IPS-NIHi7 (cell line): ENCODE measurements around the gene AJAP1.

Experiments
- DNase-seq: peaks from one replicate; pipeline ENCODE4 v3.0.0; 2012; ENCODE audit warnings: mixed read lengths; ENCODE audit errors: extremely low spot score

Gene AJAP1

DNA sequence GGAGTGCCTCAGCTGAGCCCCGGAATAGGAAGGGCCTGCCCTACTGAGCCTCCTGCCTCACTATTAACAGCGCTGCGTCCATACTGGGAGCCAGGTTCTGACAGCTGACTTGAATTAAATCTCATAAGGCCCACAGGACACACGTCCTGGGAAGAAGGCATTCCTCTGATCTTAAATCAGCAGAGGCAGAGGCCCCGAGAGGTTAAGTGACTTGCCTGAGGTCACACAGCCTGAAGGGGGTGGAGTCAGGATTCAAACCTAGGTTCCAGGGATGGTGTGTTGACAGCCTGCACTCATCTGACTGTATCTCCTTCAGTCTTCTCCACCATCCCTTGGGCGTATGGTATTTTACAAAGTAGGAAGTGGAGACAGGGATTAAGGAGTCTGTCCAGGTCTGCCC, 79.8 kb downstream of the AJAP1 start:
- no peak for DNase-seq

GRCh38 chr1:4734791-4735190, 80.4 kb downstream of the AJAP1 start:
- DNase-seq = no peak

DNA sequence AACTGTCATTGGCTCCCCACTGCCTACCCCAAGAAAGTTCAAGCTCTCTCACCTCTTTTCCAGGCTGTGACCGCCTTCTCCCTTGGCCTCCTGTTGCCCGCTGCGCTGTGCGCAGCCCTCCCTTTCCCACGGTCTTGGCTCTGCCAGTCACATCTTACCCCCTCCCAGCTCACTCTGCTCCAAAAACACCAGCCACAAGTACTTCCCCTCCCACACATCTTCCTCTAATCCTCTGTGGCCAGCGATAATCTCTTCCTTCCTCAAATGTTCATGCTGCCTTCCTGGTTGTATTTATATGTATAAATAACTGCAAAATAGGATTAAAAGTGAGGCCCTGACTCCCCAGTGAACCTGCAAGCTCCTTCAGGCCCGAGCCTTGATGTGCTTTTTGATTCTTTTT, 81.8 kb downstream of the AJAP1 start:
- no peak for DNase-seq

DNA sequence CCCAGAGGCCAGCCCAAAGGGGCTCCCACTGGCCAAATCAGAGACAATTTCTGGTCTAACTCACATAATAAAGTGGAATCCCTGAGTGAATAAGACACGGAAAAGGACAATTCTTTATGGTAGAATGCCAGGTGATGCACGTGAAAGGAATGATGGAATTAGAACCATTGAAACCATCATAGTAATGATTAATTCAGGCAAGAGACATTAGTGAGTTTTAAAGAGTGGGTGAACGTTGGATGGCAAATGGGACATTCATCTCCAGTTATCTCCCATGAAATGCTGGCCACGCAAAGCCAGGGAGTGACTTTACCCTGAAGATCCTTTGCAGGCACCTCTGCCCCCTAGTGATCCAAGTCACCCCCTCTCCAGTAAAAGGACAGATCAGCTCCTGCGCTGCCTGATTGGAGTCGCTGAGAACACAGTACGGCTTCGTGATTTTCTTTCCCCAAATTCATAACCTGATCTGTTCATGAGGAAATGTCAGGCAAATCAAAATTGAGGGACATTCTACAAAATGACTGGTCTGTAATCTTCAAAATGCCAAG, 87.5 kb downstream of the AJAP1 start:
- DNase-seq = peak; percentile 59

DNA sequence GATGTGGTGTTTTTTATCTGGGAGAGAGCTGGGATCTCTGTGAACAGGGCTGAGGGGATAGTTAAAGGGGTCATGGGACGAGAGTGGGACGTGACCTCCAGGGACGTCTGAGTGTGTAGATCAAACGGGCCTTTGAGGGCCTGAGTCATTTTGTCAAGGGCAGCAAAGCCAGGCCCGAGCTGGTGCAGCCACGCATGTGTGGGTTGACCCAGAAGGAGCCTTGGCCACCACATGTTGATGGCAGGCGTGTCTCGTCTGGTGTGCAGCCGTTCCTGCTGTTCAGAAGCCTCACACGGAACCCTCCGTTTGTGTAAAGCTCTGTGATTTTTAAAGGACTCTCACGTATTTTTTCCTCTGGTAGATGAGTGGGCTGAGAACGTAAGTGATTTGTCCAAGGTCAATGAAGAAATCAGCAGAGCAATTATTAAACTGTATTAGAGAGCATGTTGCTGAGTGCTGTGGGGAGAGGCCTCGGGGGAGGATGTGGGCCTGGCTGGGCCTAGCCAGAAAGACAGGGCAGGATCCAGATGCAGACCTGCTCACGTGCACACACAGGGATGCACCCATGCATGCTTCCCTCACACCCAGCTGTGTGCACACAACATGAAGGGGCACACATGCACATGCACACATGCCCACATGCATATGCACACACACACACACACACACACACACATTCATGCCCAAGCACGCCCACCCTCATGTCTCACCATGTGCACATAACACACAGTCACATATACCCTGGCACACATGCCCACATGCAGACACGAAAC, 89.8 kb downstream of the AJAP1 start:
- DNase-seq = no peak

DNA sequence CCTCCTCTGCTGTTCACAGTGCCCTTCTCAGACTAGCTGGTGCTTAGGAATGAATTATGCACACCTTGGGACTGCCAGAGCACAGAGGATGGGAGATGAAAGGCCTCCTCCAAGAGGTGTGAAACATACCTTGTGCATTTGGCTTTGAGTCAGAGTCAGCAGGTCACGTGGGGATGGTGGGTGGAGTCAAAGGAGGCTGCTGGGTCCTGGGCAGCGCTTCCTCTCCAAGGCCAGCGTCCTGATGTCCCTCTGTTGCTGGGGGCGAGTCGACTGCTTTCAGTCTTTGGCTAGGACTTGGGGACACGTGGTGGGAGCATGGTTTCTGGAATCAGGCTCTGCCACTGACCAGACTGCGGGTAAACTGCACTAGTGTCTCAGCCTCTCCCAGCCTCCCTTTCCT, 91.2 kb downstream of the AJAP1 start:
- peak; percentile 55 for DNase-seq

DNA sequence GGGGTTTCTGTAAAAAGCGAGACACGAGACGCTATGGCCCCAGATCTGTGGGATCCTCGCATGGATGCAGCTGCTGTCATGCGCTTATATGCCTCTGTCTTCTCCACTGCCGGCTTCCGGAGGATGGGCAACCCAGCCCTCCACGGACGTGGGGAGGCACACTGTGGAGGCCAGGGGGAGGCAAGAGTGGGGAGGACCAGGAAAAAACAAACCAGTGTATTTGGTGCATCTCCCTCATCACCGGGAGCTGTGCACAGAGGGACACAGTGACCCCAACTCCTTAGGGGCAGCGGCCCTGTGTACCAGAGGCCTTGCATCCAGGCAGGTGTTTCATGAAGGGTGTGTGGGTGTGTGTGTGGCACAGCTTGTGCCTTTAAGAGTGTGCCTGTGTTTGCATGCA, 95.0 kb downstream of the AJAP1 start:
- no peak for DNase-seq

DNA sequence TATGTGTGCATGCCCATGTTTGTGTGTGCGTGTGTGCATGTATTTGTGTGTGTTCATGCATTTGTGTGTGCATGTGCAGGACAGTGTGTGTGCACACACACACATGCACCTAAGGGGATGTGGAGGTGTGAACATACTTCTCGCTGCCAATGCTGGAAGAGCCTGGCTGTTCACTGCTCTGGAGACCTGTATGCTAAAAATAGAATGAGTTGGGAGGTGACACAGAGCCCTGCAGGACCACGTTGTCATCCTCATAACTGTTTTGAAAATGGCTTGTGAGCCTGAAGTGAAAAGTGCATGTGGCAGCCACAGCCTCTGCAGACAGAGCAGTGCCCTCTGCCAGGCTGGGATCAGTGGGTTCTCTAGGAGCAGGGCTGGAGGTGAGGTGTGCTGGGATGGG, 95.8 kb downstream of the AJAP1 start:
- no peak for DNase-seq

- no peak for DNase-seq
Measured at GRCh38 chr1:4752059-4752458, 97.7 kb downstream of the AJAP1 start.

GRCh38 chr1:4754816-4755215, 100.4 kb downstream of the AJAP1 start:
- DNase-seq = peak; percentile 39

DNA sequence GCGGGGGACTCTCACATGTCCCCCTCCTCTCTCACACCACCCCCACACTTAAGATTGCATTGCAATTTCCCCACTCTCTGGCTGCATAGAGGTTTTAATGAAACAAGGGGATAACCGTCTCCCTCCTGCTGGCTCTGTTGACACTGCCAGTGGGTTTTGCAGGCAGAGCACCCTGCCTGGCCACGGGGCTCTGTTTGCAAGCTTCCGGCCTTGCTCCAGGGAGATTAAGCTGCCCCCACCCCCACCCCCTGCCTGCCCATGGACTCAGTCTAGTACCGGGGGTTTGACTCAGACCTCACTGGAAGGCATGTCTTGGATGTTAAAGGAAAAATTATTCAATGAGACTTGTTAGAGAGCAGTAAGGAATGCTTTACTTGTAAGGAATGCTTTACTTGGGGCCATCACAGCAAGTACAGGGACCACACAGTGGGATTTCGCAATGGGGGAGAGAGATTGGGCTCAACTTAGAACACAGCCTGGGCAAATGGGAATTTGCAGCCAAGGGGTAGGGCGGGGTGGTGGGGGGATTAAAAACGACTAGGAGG, 101.0 kb downstream of the AJAP1 start:
- peak; percentile 86 for DNase-seq

GRCh38 chr1:4755864-4756504, 101.6 kb downstream of the AJAP1 start:
- DNase-seq = no peak

DNA sequence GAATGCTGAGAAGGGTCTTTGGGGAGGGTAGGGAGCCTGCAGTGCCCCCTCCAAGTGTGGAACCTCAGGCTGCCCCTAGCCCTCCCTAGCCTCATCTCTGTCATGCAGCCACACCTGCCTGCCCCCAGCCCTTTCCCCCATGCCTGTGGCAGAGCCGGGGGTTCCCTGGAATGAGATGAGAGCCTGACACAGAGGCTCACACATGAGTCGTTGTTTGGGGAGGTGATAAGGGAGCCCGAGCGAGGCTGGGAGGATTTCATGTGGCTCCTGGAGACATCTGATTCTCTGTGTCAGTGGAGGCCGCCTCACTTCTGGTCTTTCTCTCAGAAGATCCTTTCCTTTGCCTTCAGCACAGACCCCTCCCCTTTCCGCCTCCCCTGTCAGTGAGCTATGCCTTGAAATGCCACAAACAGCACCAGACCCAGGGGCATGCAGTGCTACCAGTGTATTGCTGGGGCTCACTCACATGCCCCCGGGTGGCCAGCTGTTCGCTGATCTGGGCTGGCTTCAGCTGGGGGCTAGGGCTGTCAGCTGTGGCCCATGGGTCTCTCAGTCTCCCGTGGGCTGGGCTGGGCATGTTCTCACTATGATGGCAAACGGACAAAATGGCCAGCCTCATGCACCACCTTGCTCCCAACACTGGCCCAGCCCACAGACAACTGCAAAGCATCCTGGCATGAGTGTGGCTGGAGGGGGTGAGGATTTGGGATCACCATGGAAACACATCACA, 102.6 kb downstream of the AJAP1 start:
- DNase-seq = no peak

- no peak for DNase-seq
Measured at GRCh38 chr1:4759671-4760070, 105.3 kb downstream of the AJAP1 start.

DNA sequence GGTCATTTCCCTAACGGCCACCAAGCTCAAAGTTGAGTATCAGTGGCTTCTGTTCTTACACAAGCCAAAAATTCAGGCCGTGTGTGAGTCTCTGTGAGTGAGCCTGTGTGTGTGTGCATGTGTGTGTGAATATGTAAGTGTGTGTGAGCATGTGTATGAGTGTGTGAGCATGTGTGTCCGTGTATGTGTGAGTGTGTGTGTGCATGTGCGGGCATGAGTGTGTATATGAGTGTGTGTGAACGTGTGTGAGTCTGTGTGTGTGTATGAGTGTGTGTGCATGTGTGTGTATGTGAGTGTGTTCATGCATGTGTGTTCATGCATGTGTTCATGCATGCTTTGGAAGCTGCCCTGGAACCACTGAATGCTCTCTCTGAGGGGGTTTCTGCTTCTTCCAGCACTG, 105.7 kb downstream of the AJAP1 start:
- no peak for DNase-seq

DNA sequence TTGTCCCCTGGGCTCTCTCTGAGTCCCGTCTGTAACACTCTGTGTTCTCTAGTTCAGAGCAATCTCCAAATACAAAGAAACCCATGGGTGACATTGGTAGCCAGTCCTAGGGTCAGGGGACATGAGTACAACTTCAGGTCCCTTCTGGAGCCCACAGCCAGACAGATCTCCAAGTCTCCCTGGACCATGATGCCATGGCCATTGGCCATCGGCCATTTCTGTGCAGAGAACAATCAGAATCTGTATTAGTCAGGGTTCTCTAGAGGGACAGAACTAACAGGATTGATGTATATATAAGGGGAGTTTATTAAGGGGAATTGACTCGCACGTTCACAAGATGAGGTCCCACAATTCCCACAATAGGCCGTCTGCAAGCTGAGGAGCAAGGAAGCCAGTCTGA, 106.9 kb downstream of the AJAP1 start:
- DNase-seq = no peak

- no peak for DNase-seq
Measured at GRCh38 chr1:4762146-4762545, 107.7 kb downstream of the AJAP1 start.

DNA sequence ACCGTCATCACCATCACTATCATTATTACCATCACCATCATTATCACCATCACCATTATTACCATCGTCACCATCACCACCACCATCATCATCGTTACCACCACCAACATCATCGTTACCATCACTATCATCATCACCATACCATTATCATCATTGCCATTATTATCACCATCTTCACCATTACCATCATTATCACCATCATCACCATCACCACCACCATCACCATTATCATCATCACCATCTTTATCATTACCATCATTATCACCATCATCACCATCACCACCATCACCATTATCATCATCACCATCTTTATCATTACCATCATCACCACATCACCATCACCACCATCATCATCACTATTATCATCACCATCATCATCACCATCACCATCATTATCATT, 112.9 kb downstream of the AJAP1 start:
- DNase-seq = no peak

GRCh38 chr1:4768553-4768952, 114.1 kb downstream of the AJAP1 start:
- DNase-seq = no peak

- DNase-seq = peak; percentile 31
Measured at GRCh38 chr1:4769516-4770280, 115.3 kb downstream of the AJAP1 start.

DNA sequence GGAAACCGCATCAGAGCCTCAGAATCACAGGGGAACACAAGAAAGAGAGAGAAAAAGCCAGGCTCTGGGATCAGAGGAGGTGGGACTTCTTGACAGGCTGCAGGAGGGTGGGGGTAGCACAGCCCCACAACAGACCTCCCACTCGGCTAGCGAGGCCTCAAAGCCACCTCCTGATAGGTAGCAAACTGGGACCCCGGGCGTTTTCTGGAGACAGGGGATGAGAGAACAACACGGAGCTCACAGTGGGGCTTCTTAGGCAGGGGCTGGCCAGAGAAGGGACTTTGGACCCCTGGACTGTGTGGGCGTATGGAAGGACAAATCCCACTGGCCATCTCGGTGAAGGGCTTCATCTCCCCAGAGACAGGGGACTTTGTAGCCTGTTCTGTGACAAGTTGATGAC, 116.3 kb downstream of the AJAP1 start:
- no peak for DNase-seq

GRCh38 chr1:4771267-4771666, 116.9 kb downstream of the AJAP1 start:
- no peak for DNase-seq
